Bronchial epithelial cell (primary cell): ENCODE data around the gene MBOAT2. TPM values are rescaled to one million over a fixed set of nuclear protein-coding genes. Genes with fewer than 3 reads are reported as not detected.

Experiments
- DNase-seq: peaks from one replicate; pipeline ENCODE4 v3.0.0-alpha.2; 2010; ENCODE audit warnings: low read depth
- FAIRE-seq: peaks from 2 replicates; lab custom pipeline; 2011; peaks lifted over from hg19 to GRCh38; lab: Jason Lieb, UNC
- H3K27me3 ChIP-seq: 2 replicates; pipeline ENCODE4 v1.5.1; 2011; ENCODE audit warnings: low read length; ENCODE audit not compliant: control insufficient read depth, insufficient read depth
- H3K36me3 ChIP-seq: 2 replicates; pipeline ENCODE4 v1.5.1; 2011; ENCODE audit warnings: low read length; ENCODE audit not compliant: control insufficient read depth, insufficient read depth
- H3K4me3 ChIP-seq: 2 replicates; pipeline ENCODE4 v1.5.1; 2011; ENCODE audit warnings: mild to moderate bottlenecking, low read depth, low read length, control low read depth
- CTCF ChIP-seq: IDR thresholded peaks from 2 replicates; pipeline ENCODE4 v1.5.1; 2011; ENCODE audit warnings: mild to moderate bottlenecking, moderate library complexity, low read length, control low read depth, inconsistent platforms; ENCODE audit not compliant: insufficient read depth, severe bottlenecking
- total RNA-seq: library from RNA; depleted of rRNA; stranded (reverse); fragments of >200 nt; gene quantifications from 2 replicates; pipeline ENCODE4 v1.2.1, GENCODE V29; 2014

The MBOAT2 gene
- total RNA-seq, 1 donor from 2014 or later, result 145 TPM

DNA sequence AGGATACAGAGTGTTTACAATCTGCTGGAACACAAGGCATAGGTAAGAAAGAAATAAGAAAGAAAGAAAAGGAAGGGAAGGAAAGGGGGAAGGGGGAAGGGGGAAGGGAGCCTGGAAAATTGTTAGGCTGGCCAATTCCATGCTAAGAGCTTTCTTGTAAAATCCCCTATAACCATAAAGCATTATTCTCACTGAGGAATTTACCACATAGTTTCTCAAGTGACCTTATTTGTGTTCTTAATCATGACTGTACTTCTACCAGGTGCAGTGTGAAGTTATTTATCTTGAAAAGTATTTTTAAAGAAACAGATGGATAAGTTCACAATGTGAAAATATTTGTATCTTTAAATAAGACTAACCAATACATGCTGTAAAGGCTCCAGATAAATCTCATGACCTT is 126.9 kb downstream of the MBOAT2 start:
- FAIRE-seq (no peak), DNase-seq (no peak)
- TF ChIP-seq CTCF, result no peak
- Histone ChIP-seq H3K4me3 (no peak overlapping the region), H3K36me3 (peaks cover 25% of the 10 kb centered on the region), H3K27me3 (no peaks in the 10 kb centered on the region)

DNA sequence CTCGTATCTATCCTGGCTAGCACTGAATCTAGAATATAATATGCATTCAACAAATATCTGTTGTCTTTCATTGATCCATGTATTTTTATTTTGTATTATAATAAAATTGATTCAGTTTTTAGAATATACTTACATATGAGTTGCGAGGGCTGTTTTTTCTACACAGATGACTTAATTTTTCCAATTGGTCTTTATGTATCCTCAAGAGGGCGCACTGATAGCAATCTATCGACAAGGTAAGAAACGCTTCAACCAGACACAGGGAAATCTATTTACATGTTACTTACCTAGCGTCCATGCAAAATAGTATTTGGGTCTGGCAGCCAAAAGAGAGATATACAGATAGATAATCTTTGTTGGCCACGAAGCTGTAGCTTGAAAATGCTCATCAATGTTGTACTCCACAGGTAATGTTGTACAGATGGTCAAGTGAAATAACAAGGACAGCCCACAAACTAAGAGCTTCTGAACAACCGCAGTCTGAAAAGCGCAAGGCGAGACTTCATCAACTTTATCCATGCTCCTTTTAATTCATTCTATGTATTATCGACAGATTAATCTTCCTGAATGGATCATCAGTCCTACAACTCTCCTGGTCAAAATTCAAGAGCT is 130.6 kb downstream of the MBOAT2 start:
- no peak for FAIRE-seq
- peak; percentile 59 for DNase-seq
- Histone ChIP-seq H3K27me3 (no peaks in the 10 kb centered on the region), H3K4me3 (no peak overlapping the region), H3K36me3 (peaks cover 20% of the 10 kb centered on the region)
- TF ChIP-seq CTCF, result peak; percentile 39

DNA sequence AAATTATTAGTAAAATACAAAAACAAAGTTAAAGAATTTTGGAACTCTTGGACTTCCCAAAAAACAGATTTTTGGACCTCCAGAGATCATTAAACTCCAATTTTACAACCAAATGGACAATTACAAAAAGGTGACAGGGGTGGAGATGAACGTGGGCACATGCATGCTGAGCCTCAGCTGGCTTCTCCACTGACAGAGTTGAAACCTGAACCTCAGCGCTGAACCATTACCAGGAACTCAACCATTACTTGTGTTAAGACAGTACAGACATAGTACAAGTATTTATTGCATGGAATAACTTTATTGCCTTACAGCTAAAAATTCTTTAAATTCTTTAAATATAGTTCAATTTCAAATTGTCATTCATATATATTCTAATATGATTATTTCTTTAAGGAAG is 133.0 kb downstream of the MBOAT2 start:
- DNase-seq, result no peak
- no peak overlapping the region for H3K4me3 ChIP-seq
- no peak for TF ChIP-seq CTCF
- FAIRE-seq, result no peak
- no peaks in the 10 kb centered on the region for H3K27me3 ChIP-seq
- peaks cover 9% of the 10 kb centered on the region for H3K36me3 ChIP-seq

GRCh38 chr2:8867363-8867762 is 136.1 kb downstream of the MBOAT2 start:
- DNase-seq (no peak), FAIRE-seq (no peak)
- Histone ChIP-seq H3K27me3 (no peaks in the 10 kb centered on the region), H3K36me3 (peaks cover 10% of the 10 kb centered on the region), H3K4me3 (no peak overlapping the region)
- TF ChIP-seq CTCF, result no peak

DNA sequence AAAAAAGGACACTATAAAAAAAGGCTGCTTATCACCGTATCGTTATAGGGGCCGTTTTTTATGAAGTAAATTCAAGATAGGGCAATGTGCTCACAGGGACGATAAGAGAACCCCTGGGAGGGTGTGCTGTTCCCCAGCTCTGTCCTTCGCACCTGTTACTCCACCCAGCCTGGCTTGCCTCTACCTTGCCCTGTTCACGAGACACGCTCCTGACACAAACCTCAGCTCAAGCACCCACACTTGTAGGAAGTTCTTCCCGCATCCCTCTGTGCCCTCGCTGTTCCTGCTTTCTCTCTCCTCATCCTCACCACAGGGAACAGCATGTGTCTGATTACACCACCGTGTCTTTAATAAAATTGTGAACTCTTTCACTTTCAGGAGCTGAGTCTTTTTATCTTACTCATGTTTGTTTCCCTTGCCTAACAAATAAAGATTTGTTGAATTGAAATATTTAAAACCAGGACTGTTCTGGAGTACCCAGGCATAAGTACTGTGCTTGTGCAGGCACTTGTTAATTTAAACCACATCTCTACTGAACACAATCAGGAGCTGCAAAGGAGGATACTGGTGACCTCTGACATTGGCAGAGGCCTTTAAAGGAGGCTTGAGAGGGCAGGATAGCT is 140.0 kb downstream of the MBOAT2 start:
- Histone ChIP-seq H3K36me3 (peaks cover 6% of the 10 kb centered on the region), H3K27me3 (no peaks in the 10 kb centered on the region), H3K4me3 (no peak overlapping the region)
- FAIRE-seq (no peak), DNase-seq (no peak)
- TF ChIP-seq CTCF, result no peak
